Spleen (tissue), 11 donors: ENCODE results near the gene EOGT. TPM values are rescaled to one million over a fixed set of nuclear protein-coding genes. Genes with fewer than 3 reads are reported as not detected.

Experiments
- DNase-seq: peaks from one replicate; pipeline ENCODE4 v3.0.0-alpha.2; 2020
- H3K27ac ChIP-seq, 8 donors: fragments of 200-600 bp; sonication (generic) in 7 of 8; 1 replicate in 4 of 8; 2 replicates in 4 of 8; pipeline versions ENCODE4 v1.5.0 to v1.8.0; 2016 to 2021; ENCODE audit warnings: inconsistent platforms in 4 of 8, mild to moderate bottlenecking in 4 of 8, moderate library complexity in 1 of 8
- H3K27me3 ChIP-seq, 7 donors: fragments of 200-600 bp; sonication (generic) in 6 of 7; replicated peaks in 1 of 7; 1 replicate in 4 of 7; 2 replicates in 3 of 7; pipeline versions ENCODE4 v1.5.0 to v1.8.0; 2016 to 2021; ENCODE audit warnings: inconsistent platforms in 3 of 7, mild to moderate bottlenecking in 1 of 7
- H3K36me3 ChIP-seq, 6 donors: fragments of 200-600 bp; sonication (generic) in 5 of 6; 1 replicate in 4 of 6; 2 replicates in 2 of 6; pipeline versions ENCODE4 v1.5.0 to v1.8.0; 2016 to 2021; ENCODE audit warnings: inconsistent platforms in 2 of 6
- H3K4me1 ChIP-seq, 6 donors: fragments of 200-600 bp; sonication (generic) in 5 of 6; 1 replicate in 3 of 6; 2 replicates in 3 of 6; pipeline versions ENCODE4 v1.5.0 to v1.8.0; 2016 to 2021; ENCODE audit warnings: inconsistent platforms in 3 of 6
- H3K4me3 ChIP-seq, 8 donors: fragments of 200-600 bp; sonication (generic) in 7 of 8; 1 replicate in 4 of 8; 2 replicates in 4 of 8; pipeline versions ENCODE4 v1.5.0 to v1.8.0; 2016 to 2021; ENCODE audit warnings: inconsistent platforms in 4 of 8, mild to moderate bottlenecking in 4 of 8, moderate library complexity in 2 of 8
- H3K9me3 ChIP-seq, 8 donors: fragments of 200-600 bp; sonication (generic) in 7 of 8; 1 replicate in 4 of 8; 2 replicates in 4 of 8; pipeline versions ENCODE4 v1.5.0 to v1.8.0; 2016 to 2021; ENCODE audit warnings: inconsistent platforms in 4 of 8
- POLR2A ChIP-seq, 3 donors: fragments of 450-650 bp; IDR thresholded peaks; one replicate each; pipeline ENCODE4 v1.5.1; 2017; ENCODE audit warnings: antibody characterized with exemption in 3 of 3, mild to moderate bottlenecking in 1 of 3
- POLR2AphosphoS5 ChIP-seq, 3 donors: sonication (generic); formaldehyde crosslinking; IDR thresholded peaks; one replicate each; pipeline ENCODE4 v1.5.1; 2017; ENCODE audit warnings: antibody characterized with exemption in 3 of 3
- WGBS, 5 donors: extraction: QIAGEN DNeasy Blood & Tissue Kit in 3 of 5; methylation state at CpG; one replicate each; pipeline versions ENCODE4 v1.1.5 to v1.1.7; 2013 to 2018; 5-methylcytosine and 5-hydroxymethylcytosine counted together
- intact Hi-C: fragments of 100-400 bp; cut with DNase I; formaldehyde crosslinking; loops from one replicate; pipeline ENCODE4 v1.15.0; 2023; ENCODE audit warnings: low total_unique reads
- polyA plus RNA-seq, 3 donors: library from polyadenylated mRNA; stranded (reverse); fragments of 200-250 nt; gene quantifications; one replicate each; pipeline ENCODE4 v1.2.1, GENCODE V29; 2013
- total RNA-seq, 7 donors: library from RNA; depleted of rRNA in 3 of 7; stranded (reverse); fragments of >200 nt in 3 of 7; fragmentation: NEBNext Ultra II Directional in 4 of 7; extraction: Animal tissue kit (Norgen Biotek cat#: 25700) in 4 of 7; gene quantifications; one replicate each; pipeline versions ENCODE4 v1.1.0 to v1.2.1, GENCODE V29; 2016 to 2021
- TF ChIP-seq, protein P1 (sequence below), 11 experiments: fragments of 200-600 bp in 7 of 11; fragments of 450-650 bp in 4 of 11; sonication (generic) in 4 of 11; IDR thresholded peaks in 8 of 11; conservative IDR thresholded peaks in 3 of 11; 1 replicate in 7 of 11; 2 replicates in 4 of 11; pipeline versions ENCODE4 v1.4.0 to v1.8.0; 2016 to 2021; ENCODE audit warnings: antibody characterized with exemption in 11 of 11, inconsistent platforms in 4 of 11, mild to moderate bottlenecking in 1 of 11
- donor health status: healthy with polysubstance abuse.
- donor health status: DM: no; HTN: no; CAD: no; lungs with moderate emphysema.
- donor health status: DM: no; HTN: no; CAD: no.
- donor health status: Bipolar disorder and iron deficiency.
- donor health status: healthy.
- donor health status: DM: no; HTN: no; CAD: no.
- donor health status: DM: yes; HTN: yes; CAD: no.

Gene EOGT
- total and polyA plus RNA-seq, 10 donors, result 9.2 to 30.9 (median 22.5) TPM

DNA sequence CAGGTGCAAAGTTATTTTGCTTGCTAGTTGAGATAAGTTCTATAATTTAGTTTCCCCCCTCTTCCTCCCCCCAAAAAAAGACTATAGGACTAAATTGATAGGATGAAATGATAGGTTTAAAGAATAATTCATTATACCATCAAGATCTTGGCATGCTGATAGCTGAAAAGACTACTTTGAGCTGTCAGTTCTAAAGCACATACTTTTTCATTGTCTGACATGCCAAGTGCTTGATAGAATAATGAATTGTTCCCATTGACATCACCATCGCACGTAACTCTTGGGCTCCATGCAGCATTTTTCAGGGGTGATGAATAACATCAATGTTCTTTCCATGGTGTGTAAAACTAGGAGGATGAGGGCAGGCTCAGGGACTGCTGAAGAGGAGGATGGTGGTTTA lies 48.8 kb downstream of the EOGT start:
- 88 to 94% (median 92%) methylated on average over 2 of the region's 2 CpGs for WGBS, 5 donors
- Histone ChIP-seq H3K27me3 (peaks cover 0 to 16% (median 0%) of the 10 kb centered on the region in 7 donors), H3K36me3 (no peaks in the 10 kb centered on the region), H3K4me3 (no peak overlapping the region), H3K4me1 (no peaks in the 10 kb centered on the region), H3K27ac (no peak overlapping the region), H3K9me3 (no peaks in the 10 kb centered on the region)
- intact Hi-C loops, result no loop called here
- no peak for TF ChIP-seq POLR2A (IDR thresholded peaks at IDR 0.05)
- DNase-seq, result no peak

DNA sequence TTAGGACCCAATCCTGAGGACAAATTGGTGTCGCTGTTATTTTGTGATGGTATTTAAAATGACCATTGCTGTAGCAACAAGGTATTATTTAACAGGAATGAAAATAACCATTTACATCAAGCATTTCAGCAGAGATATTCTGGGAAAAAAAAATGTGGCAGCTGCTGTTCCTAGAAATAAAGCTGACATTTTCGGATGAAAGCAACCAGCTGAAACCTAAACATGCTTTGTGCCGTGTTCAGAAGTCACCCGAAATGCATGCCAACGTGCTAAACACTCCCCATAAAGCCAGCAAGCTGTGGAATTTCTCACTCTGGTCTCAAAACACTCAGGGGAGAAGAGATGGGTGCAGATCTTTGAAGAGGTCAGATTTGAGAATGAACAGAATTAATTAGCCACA lies 49.6 kb downstream of the EOGT start:
- Histone ChIP-seq H3K36me3 (no peaks in the 10 kb centered on the region), H3K4me1 (no peaks in the 10 kb centered on the region), H3K4me3 (no peak overlapping the region), H3K27me3 (peaks cover 0 to 16% (median 0%) of the 10 kb centered on the region in 7 donors), H3K9me3 (no peaks in the 10 kb centered on the region), H3K27ac (no peak overlapping the region)
- WGBS, 5 donors, result 52 to 59% (median 54%) methylated on average over 5 of the region's 5 CpGs
- TF ChIP-seq, protein P1, sequence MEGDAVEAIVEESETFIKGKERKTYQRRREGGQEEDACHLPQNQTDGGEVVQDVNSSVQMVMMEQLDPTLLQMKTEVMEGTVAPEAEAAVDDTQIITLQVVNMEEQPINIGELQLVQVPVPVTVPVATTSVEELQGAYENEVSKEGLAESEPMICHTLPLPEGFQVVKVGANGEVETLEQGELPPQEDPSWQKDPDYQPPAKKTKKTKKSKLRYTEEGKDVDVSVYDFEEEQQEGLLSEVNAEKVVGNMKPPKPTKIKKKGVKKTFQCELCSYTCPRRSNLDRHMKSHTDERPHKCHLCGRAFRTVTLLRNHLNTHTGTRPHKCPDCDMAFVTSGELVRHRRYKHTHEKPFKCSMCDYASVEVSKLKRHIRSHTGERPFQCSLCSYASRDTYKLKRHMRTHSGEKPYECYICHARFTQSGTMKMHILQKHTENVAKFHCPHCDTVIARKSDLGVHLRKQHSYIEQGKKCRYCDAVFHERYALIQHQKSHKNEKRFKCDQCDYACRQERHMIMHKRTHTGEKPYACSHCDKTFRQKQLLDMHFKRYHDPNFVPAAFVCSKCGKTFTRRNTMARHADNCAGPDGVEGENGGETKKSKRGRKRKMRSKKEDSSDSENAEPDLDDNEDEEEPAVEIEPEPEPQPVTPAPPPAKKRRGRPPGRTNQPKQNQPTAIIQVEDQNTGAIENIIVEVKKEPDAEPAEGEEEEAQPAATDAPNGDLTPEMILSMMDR (IDR thresholded peaks at IDR 0.05 in 8 of 11, conservative IDR thresholded peaks at IDR 0.05 in 3 of 11), result no peak
- no peak for TF ChIP-seq POLR2A (IDR thresholded peaks at IDR 0.05)
- TF ChIP-seq POLR2AphosphoS5 (IDR thresholded peaks at IDR 0.05), result no peak
- intact Hi-C loops, result no loop called here
- DNase-seq, result no peak

GRCh38 chr3:68963376-68963775 lies 50.1 kb downstream of the EOGT start:
- H3K27me3 ChIP-seq, result peaks cover 0 to 16% (median 0%) of the 10 kb centered on the region in 7 donors
- intact Hi-C loops, result no loop called here
- H3K9me3 ChIP-seq, result no peaks in the 10 kb centered on the region
- H3K36me3 ChIP-seq, result no peaks in the 10 kb centered on the region
- H3K27ac ChIP-seq, result no peak overlapping the region
- TF ChIP-seq, protein P1 (IDR thresholded peaks at IDR 0.05 in 8 of 11, conservative IDR thresholded peaks at IDR 0.05 in 3 of 11), result no peak
- no peak for TF ChIP-seq POLR2AphosphoS5 (IDR thresholded peaks at IDR 0.05)
- no peak for TF ChIP-seq POLR2A (IDR thresholded peaks at IDR 0.05)
- DNase-seq, result no peak
- H3K4me3 ChIP-seq, result no peak overlapping the region
- H3K4me1 ChIP-seq, result no peaks in the 10 kb centered on the region

DNA sequence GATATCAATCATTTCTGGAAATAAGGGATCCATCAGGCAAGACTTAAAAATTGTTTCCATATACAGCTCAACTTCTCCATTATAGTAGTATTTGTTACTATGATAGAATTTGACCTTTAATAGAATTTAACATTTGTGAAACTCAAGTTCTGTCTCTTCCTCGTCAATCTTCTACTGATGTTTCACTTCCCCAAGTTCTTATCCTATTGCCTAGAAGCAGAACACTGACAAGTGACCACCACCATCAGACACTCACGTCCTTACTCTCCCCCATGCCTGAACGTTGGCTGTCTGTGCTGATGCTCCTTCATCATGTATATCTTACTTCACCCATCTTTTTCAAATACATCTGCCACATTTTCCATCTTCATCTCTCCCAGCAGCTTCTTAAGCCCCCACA lies 54.6 kb downstream of the EOGT start:
- Histone ChIP-seq H3K27me3 (peaks cover 0 to 17% (median 0%) of the 10 kb centered on the region in 7 donors), H3K36me3 (no peaks in the 10 kb centered on the region), H3K4me3 (no peak overlapping the region), H3K4me1 (peaks cover 0 to 3% (median 0%) of the 10 kb centered on the region in 6 donors), H3K9me3 (no peaks in the 10 kb centered on the region), H3K27ac (no peak overlapping the region)
- intact Hi-C loops, result no loop called here
- TF ChIP-seq, protein P1 (IDR thresholded peaks at IDR 0.05 in 8 of 11, conservative IDR thresholded peaks at IDR 0.05 in 3 of 11), result no peak
- TF ChIP-seq POLR2A (IDR thresholded peaks at IDR 0.05), result no peak
- TF ChIP-seq POLR2AphosphoS5 (IDR thresholded peaks at IDR 0.05), result no peak
- 48 to 54% (median 53%) methylated on average over 3 of the region's 3 CpGs for WGBS, 5 donors
- no peak for DNase-seq

DNA sequence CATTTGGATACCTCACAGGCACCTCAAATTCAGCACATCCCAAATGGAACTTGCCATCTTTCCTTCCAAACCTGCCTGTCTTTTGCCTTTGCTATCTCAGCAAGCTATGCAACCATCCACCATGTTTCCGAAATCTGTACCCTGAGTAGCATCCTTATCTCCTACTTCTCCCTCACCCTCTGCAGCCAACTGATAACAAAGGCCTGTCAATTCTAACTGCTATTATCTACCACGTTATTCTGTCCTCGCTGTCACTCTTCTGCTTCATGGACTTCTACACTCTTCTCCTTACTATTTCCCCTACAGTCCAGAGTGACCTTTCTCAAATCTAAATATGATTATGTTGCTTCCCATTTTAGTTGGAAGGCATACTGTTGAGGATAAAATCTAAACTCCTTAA lies 55.6 kb downstream of the EOGT start:
- Histone ChIP-seq H3K4me1 (peaks cover 0 to 10% (median 0%) of the 10 kb centered on the region in 6 donors), H3K27ac (no peak overlapping the region), H3K9me3 (no peaks in the 10 kb centered on the region), H3K27me3 (peaks cover 0 to 16% (median 0%) of the 10 kb centered on the region in 7 donors), H3K36me3 (no peaks in the 10 kb centered on the region), H3K4me3 (no peak overlapping the region)
- DNase-seq, result no peak
- WGBS, 5 donors, result 81 to 87% (median 87%) methylated on average over 3 of the region's 3 CpGs
- TF ChIP-seq, protein P1 (IDR thresholded peaks at IDR 0.05 in 8 of 11, conservative IDR thresholded peaks at IDR 0.05 in 3 of 11), result no peak
- TF ChIP-seq POLR2A (IDR thresholded peaks at IDR 0.05), result no peak
- TF ChIP-seq POLR2AphosphoS5 (IDR thresholded peaks at IDR 0.05), result no peak
- intact Hi-C loops, result no loop called here
